Heart right ventricle (tissue), 16 donors: ENCODE results near the gene UNC13B. TPM values are rescaled to one million over a fixed set of nuclear protein-coding genes. Genes with fewer than 3 reads are reported as not detected.

Source experiments
- ATAC-seq, 8 donors: fragments of 200-7000 bp; cut with Tn5 transposase; one replicate each; pipeline ENCODE4 v1.9.1; 2020; ENCODE audit warnings: mild to moderate bottlenecking in 8 of 8, moderate library complexity in 8 of 8, moderate number of reproducible peaks in 1 of 8
- DNase-seq, 2 donors: peaks; one replicate each; pipeline ENCODE4 v3.0.0-alpha.2; 2020
- H3K27ac ChIP-seq, 10 donors: fragments of 200-600 bp; sonication (generic) in 2 of 10; one replicate each; pipeline versions ENCODE4 v1.5.0 to v1.8.0; 2020 to 2022; ENCODE audit warnings: mild to moderate bottlenecking in 3 of 10
- H3K27me3 ChIP-seq, 7 donors: fragments of 200-600 bp; one replicate each; pipeline ENCODE4 v1.8.0; 2021 to 2022; ENCODE audit warnings: mild to moderate bottlenecking in 2 of 7
- H3K36me3 ChIP-seq, 9 donors: fragments of 200-600 bp; sonication (generic) in 1 of 9; one replicate each; pipeline versions ENCODE4 v1.5.0 to v1.8.0; 2020 to 2022; ENCODE audit warnings: mild to moderate bottlenecking in 2 of 9
- H3K4me1 ChIP-seq, 9 donors: fragments of 200-600 bp; sonication (generic) in 1 of 9; one replicate each; pipeline versions ENCODE4 v1.5.0 to v1.8.0; 2020 to 2022; ENCODE audit warnings: mild to moderate bottlenecking in 4 of 9
- H3K4me3 ChIP-seq, 10 donors: fragments of 200-600 bp; sonication (generic) in 2 of 10; one replicate each; pipeline versions ENCODE4 v1.5.0 to v1.8.0; 2020 to 2022; ENCODE audit warnings: mild to moderate bottlenecking in 7 of 10, moderate library complexity in 2 of 10
- H3K9me3 ChIP-seq, 11 donors: fragments of 200-600 bp in 10 of 11; sonication (generic) in 2 of 11; one replicate each; pipeline versions ENCODE4 v1.5.0 to v1.8.0; 2013 to 2022; ENCODE audit warnings: mild to moderate bottlenecking in 2 of 11, control low read depth in 1 of 11, moderate library complexity in 1 of 11
- WGBS, 2 donors: extraction: QIAGEN DNeasy Blood & Tissue Kit; methylation state at CpG; one replicate each; pipeline ENCODE4 v1.1.7; 2013; ENCODE audit warnings: inconsistent platforms in 1 of 2; 5-methylcytosine and 5-hydroxymethylcytosine counted together
- intact Hi-C, 10 donors: fragments of 100-400 bp; cut with DNase I; formaldehyde crosslinking; loops; one replicate each; pipeline versions ENCODE4 v1.11.1 to v1.14.2; 2022
- polyA plus RNA-seq, 2 donors: library from polyadenylated mRNA; stranded (reverse); fragments of 200-250 nt; gene quantifications; one replicate each; pipeline ENCODE4 v1.2.3, GENCODE V29; 2013
- total RNA-seq, 10 donors: library from RNA; stranded (reverse); fragmentation: NEBNext Ultra II Directional in 3 of 10; extraction: Animal tissue kit (Norgen Biotek cat#: 25700) in 3 of 10; gene quantifications; one replicate each; pipeline versions ENCODE4 v1.2.1 to v1.2.4, GENCODE V29; 2021 to 2023
- TF ChIP-seq, protein P1 (sequence below), 9 donors: fragments of 200-600 bp; sonication (generic) in 2 of 9; IDR thresholded peaks; one replicate each; pipeline versions ENCODE4 v1.5.0 to v1.8.0; 2021 to 2022; ENCODE audit warnings: antibody characterized with exemption in 9 of 9, mild to moderate bottlenecking in 5 of 9, moderate library complexity in 1 of 9
- donor health status: Arrhythmogenic right ventricular cardiomyopathy.
- donor health status: ischemic (EF 13 %, LVEDD 7.1; RV severe dilation, severe dysfunction).
- donor health status: healthy with polysubstance abuse.
- donor health status: DM: no; HTN: yes; CAD: no.
- donor health status: DM: no; HTN: no; CAD: no.
- donor health status: ischemic (EF 25% LVEDD 6.9; RV normal size, moderate dysfunction).
- donor health status: ischemic (EF 25% LVEDD 5.7; RV mildly dilated, moderate dysfunction).
- donor health status: healthy.
- donor health status: DM: yes; HTN: yes; CAD: no.
- donor health status: Ischemic cardiomyopathy.
- donor health status: ischemic (EF 35%, LVEDD 5.7; RV mildly dilated, moderate dysfunction).
- donor health status: nonischemic (EF 11% LVEDD 7.7; RV severe dilation, severe dysfunction).
- donor health status: DM: yes; HTN: yes; CAD: no.
- donor health status: PGD.
- donor health status: ischemic (EF 29% LVEDD 5.4; RV normal size, mild dysfunction).
- donor health status: nonischemic (EF 23%, LVEDD 6.1; RV moderate dilation, normal function).

Gene UNC13B
- total and polyA plus RNA-seq, 12 donors, result 13.1 to 27.1 (median 18.9) TPM

GRCh38 chr9:35370241-35370640 lies 208.4 kb downstream of the UNC13B start:
- Histone ChIP-seq H3K4me1 (peaks cover 0 to 42% (median 9%) of the 10 kb centered on the region in 9 donors), H3K27me3 (no peaks in the 10 kb centered on the region), H3K9me3 (no peaks in the 10 kb centered on the region), H3K27ac (no peak overlapping the region), H3K4me3 (no peak overlapping the region), H3K36me3 (peaks cover 0 to 48% (median 15%) of the 10 kb centered on the region in 9 donors)
- DNase-seq (no peak), ATAC-seq (no peak)
- TF ChIP-seq, protein P1, sequence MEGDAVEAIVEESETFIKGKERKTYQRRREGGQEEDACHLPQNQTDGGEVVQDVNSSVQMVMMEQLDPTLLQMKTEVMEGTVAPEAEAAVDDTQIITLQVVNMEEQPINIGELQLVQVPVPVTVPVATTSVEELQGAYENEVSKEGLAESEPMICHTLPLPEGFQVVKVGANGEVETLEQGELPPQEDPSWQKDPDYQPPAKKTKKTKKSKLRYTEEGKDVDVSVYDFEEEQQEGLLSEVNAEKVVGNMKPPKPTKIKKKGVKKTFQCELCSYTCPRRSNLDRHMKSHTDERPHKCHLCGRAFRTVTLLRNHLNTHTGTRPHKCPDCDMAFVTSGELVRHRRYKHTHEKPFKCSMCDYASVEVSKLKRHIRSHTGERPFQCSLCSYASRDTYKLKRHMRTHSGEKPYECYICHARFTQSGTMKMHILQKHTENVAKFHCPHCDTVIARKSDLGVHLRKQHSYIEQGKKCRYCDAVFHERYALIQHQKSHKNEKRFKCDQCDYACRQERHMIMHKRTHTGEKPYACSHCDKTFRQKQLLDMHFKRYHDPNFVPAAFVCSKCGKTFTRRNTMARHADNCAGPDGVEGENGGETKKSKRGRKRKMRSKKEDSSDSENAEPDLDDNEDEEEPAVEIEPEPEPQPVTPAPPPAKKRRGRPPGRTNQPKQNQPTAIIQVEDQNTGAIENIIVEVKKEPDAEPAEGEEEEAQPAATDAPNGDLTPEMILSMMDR (IDR thresholded peaks at IDR 0.05), result no peak
- intact Hi-C loops, result no loop called here
- WGBS, 2 donors, result 91 to 94% methylated on average over 5 of the region's 5 CpGs

GRCh38 chr9:35374436-35374835 lies 212.6 kb downstream of the UNC13B start:
- Histone ChIP-seq H3K9me3 (no peaks in the 10 kb centered on the region), H3K27ac (no peak overlapping the region), H3K36me3 (peaks cover 0 to 68% (median 15%) of the 10 kb centered on the region in 9 donors), H3K4me1 (peaks cover 0 to 19% (median 3%) of the 10 kb centered on the region in 9 donors), H3K27me3 (no peaks in the 10 kb centered on the region), H3K4me3 (no peak overlapping the region)
- ATAC-seq (no peak), DNase-seq (no peak)
- intact Hi-C loops, result no loop called here
- TF ChIP-seq, protein P1 (IDR thresholded peaks at IDR 0.05), result no peak

DNA sequence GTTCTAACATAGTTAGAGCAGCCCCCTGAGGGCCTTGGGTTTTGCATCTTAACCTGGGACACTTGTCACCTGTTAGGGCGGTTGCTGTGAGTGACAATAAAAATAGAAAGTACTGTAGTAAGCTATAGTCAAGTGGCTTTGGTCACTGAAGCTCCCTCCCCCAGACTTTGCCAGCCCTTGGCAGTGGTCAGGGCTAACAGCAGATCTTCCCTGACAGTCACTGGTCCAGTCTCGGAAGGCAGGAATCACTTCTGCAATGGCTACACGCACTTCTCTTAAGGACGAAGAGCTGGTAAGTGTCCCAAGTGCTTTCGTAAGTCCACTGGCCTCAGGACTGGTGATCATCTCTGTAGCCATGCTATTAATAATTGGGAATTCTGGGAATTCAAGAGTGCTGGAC lies 213.1 kb downstream of the UNC13B start:
- DNase-seq (no peak), ATAC-seq (peak in 4 of 8 donors; percentile 22 to 76 (median 42))
- intact Hi-C loops, result no loop called here
- Histone ChIP-seq H3K27ac (no peak overlapping the region), H3K4me3 (no peak overlapping the region), H3K9me3 (no peaks in the 10 kb centered on the region), H3K27me3 (no peaks in the 10 kb centered on the region), H3K4me1 (peaks cover 0 to 19% (median 3%) of the 10 kb centered on the region in 9 donors), H3K36me3 (peaks cover 0 to 67% (median 10%) of the 10 kb centered on the region in 9 donors)
- 77% methylated on average over 5 of the region's 5 CpGs for WGBS, 2 donors
- TF ChIP-seq, protein P1 (IDR thresholded peaks at IDR 0.05), result no peak

GRCh38 chr9:35380039-35380438 lies 218.2 kb downstream of the UNC13B start:
- H3K27me3 ChIP-seq, result no peaks in the 10 kb centered on the region
- TF ChIP-seq, protein P1 (IDR thresholded peaks at IDR 0.05), result no peak
- ATAC-seq, result peak in 1 of 8 donors; percentile 33
- H3K4me3 ChIP-seq, result no peak overlapping the region
- H3K27ac ChIP-seq, result no peak overlapping the region
- peaks cover 0 to 91% (median 21%) of the 10 kb centered on the region in 9 donors for H3K36me3 ChIP-seq
- WGBS, 2 donors, result 83 to 84% methylated on average over 4 of the region's 4 CpGs
- intact Hi-C loops, result loop anchor here in 3 of 10 donors (5.0 to 10.0 kb wide), 3 partner anchors 115 to 265 kb away; partner anchors contain the start of gene ATOSB (in 3 of the 3)
- H3K9me3 ChIP-seq, result no peaks in the 10 kb centered on the region
- H3K4me1 ChIP-seq, result peaks cover 0 to 25% (median 0%) of the 10 kb centered on the region in 9 donors
- DNase-seq, result no peak
